Uterus (tissue), 4 donors: ENCODE results near the gene GDPGP1. TPM values are rescaled to one million over a fixed set of nuclear protein-coding genes. Genes with fewer than 3 reads are reported as not detected.

Source experiments
- DNase-seq, 2 donors: peaks; one replicate each; pipeline ENCODE4 v3.0.0-alpha.2; 2019 to 2020
- H3K27ac ChIP-seq, 2 donors: fragments of 200-600 bp; sonication (generic); 1 replicate in 1 of 2; 2 replicates in 1 of 2; pipeline ENCODE4 v1.5.1; 2016 to 2018
- H3K27me3 ChIP-seq, 2 donors: fragments of 200-600 bp; sonication (generic); one replicate each; pipeline ENCODE4 v1.5.1; 2018 to 2019; ENCODE audit warnings: control low read depth in 1 of 2
- H3K36me3 ChIP-seq, 2 donors: fragments of 200-600 bp; sonication (generic); one replicate each; pipeline ENCODE4 v1.5.1; 2019; ENCODE audit warnings: control low read depth in 1 of 2
- H3K4me1 ChIP-seq, 2 donors: fragments of 200-600 bp; sonication (generic); one replicate each; pipeline ENCODE4 v1.5.1; 2018 to 2019; ENCODE audit warnings: control low read depth in 1 of 2
- H3K4me3 ChIP-seq, 2 donors: fragments of 200-600 bp; sonication (generic); 1 replicate in 1 of 2; 2 replicates in 1 of 2; pipeline ENCODE4 v1.5.1; 2018 to 2019; ENCODE audit warnings: mild to moderate bottlenecking in 1 of 2
- H3K9me3 ChIP-seq, 2 donors: fragments of 200-600 bp; sonication (generic); one replicate each; pipeline ENCODE4 v1.5.1; 2019; ENCODE audit warnings: control low read depth in 1 of 2
- POLR2A ChIP-seq, 2 donors: fragments of 450-650 bp; IDR thresholded peaks; one replicate each; pipeline ENCODE4 v1.6.1; 2016; ENCODE audit warnings: antibody characterized with exemption in 2 of 2, mild to moderate bottlenecking in 1 of 2, moderate library complexity in 1 of 2
- intact Hi-C: fragments of 100-400 bp; cut with DNase I; formaldehyde crosslinking; loops from one replicate; pipeline ENCODE4 v1.15.1; 2023; ENCODE audit warnings: low total_unique reads
- total RNA-seq, 4 donors: library from RNA; depleted of rRNA in 3 of 4; stranded (reverse); fragments of >200 nt in 3 of 4; gene quantifications; one replicate each; pipeline versions ENCODE4 v1.1.0 to v1.2.4, GENCODE V29; 2014 to 2023
- TF ChIP-seq, protein P1 (sequence below), 4 experiments: fragments of 200-600 bp in 2 of 4; fragments of 450-650 bp in 2 of 4; sonication (generic) in 2 of 4; IDR thresholded peaks; one replicate each; pipeline ENCODE4 v1.5.1; 2016 to 2019; ENCODE audit warnings: antibody characterized with exemption in 4 of 4, mild to moderate bottlenecking in 2 of 4, moderate library complexity in 1 of 4
- donor health status: DM: yes; HTN: yes; CAD: no.

The GDPGP1 gene
- total RNA-seq, 4 donors from 2014 or later, result under 0.01 to 15.0 (median 4.0) TPM

DNA sequence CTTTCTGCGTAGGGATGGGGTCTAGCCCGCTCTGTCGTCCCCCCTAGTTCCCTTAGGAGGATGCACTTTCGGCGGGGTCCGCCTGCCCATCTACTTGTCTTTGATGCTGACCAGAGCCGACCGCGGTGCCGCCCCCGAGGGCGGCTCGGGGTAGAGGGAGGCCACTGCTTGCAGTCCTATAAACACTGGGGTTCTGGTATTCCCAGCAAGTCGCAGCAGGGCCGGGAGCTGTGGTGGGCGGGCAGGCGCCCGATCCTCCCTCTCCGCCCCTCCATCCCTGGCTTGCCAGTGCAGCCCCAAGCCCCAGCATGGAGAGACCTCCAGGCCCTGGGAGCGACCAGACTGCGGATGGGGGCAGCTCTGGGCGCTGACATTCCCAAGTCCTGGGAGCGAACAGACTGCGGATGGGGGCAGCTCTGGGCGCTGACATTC is 32.0 kb upstream of the GDPGP1 start:
- TF ChIP-seq POLR2A (IDR thresholded peaks at IDR 0.05), result no peak
- TF ChIP-seq, protein P1, sequence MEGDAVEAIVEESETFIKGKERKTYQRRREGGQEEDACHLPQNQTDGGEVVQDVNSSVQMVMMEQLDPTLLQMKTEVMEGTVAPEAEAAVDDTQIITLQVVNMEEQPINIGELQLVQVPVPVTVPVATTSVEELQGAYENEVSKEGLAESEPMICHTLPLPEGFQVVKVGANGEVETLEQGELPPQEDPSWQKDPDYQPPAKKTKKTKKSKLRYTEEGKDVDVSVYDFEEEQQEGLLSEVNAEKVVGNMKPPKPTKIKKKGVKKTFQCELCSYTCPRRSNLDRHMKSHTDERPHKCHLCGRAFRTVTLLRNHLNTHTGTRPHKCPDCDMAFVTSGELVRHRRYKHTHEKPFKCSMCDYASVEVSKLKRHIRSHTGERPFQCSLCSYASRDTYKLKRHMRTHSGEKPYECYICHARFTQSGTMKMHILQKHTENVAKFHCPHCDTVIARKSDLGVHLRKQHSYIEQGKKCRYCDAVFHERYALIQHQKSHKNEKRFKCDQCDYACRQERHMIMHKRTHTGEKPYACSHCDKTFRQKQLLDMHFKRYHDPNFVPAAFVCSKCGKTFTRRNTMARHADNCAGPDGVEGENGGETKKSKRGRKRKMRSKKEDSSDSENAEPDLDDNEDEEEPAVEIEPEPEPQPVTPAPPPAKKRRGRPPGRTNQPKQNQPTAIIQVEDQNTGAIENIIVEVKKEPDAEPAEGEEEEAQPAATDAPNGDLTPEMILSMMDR (IDR thresholded peaks at IDR 0.05), result no peak
- intact Hi-C loops, result no loop called here
- H3K27me3 ChIP-seq, result no peaks in the 10 kb centered on the region
- DNase-seq, result no peak
- H3K36me3 ChIP-seq, result no peaks in the 10 kb centered on the region
- H3K4me1 ChIP-seq, result peaks cover 0 to 5% of the 10 kb centered on the region in 2 donors
- no peak overlapping the region for H3K27ac ChIP-seq
- no peaks in the 10 kb centered on the region for H3K9me3 ChIP-seq
- peak overlapping the region; percentile 43 to 74 for H3K4me3 ChIP-seq

GRCh38 chr15:90202929-90203328 is 31.1 kb upstream of the GDPGP1 start:
- no peak overlapping the region for H3K27ac ChIP-seq
- no peaks in the 10 kb centered on the region for H3K9me3 ChIP-seq
- intact Hi-C loops, result no loop called here
- no peak overlapping the region for H3K4me3 ChIP-seq
- no peaks in the 10 kb centered on the region for H3K27me3 ChIP-seq
- TF ChIP-seq, protein P1 (IDR thresholded peaks at IDR 0.05), result no peak
- TF ChIP-seq POLR2A (IDR thresholded peaks at IDR 0.05), result no peak
- no peaks in the 10 kb centered on the region for H3K36me3 ChIP-seq
- DNase-seq, result no peak
- peaks cover 0 to 5% of the 10 kb centered on the region in 2 donors for H3K4me1 ChIP-seq

DNA sequence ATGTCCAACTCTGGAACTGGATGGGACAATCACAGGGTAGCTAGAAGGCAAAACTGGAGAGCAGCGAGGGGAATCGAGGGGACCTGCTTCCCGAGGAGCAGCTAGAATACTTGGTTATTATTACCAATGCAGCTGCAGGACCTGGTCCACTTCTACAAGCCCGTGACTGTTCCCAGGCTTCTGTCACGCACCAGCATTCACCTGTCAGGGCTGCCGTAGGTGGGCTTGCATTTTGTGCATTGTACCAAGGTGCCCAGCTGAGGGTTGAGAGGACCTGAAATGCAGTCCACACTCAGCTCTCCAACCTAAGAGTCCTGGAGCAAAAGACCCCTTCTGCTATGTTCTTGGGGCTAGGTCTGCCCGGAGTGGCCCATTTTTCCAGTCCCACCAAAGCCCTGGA is 30.5 kb upstream of the GDPGP1 start:
- Histone ChIP-seq H3K27me3 (no peaks in the 10 kb centered on the region), H3K4me3 (no peak overlapping the region), H3K36me3 (no peaks in the 10 kb centered on the region), H3K4me1 (peaks cover 0 to 5% of the 10 kb centered on the region in 2 donors), H3K9me3 (no peaks in the 10 kb centered on the region), H3K27ac (no peak overlapping the region)
- intact Hi-C loops, result no loop called here
- TF ChIP-seq, protein P1 (IDR thresholded peaks at IDR 0.05), result no peak
- TF ChIP-seq POLR2A (IDR thresholded peaks at IDR 0.05), result no peak
- DNase-seq, result no peak

DNA sequence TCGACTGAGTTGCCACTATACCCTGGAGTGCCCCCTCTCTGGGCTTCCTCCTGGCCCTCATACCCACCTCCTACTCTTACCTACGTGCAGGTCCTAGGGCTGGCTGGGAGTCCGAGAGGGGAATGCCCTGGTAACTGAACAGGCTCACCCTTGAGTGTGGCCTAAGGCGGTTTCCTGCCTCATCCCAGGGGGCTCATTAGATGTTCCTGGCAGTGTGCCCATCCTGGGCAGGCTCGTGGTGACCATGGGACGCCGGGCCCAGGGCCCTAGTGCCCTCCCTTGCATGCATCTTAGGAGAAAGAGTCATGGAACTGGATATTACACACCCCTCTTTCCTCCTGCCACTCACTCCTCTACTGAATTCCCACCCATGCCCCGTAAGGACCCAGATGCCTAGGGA is 30.1 kb upstream of the GDPGP1 start:
- Histone ChIP-seq H3K36me3 (no peaks in the 10 kb centered on the region), H3K4me1 (peaks cover 0 to 5% of the 10 kb centered on the region in 2 donors), H3K27ac (no peak overlapping the region), H3K9me3 (no peaks in the 10 kb centered on the region), H3K27me3 (no peaks in the 10 kb centered on the region), H3K4me3 (no peak overlapping the region)
- TF ChIP-seq POLR2A (IDR thresholded peaks at IDR 0.05), result no peak
- TF ChIP-seq, protein P1 (IDR thresholded peaks at IDR 0.05), result no peak
- peak in 1 of 2 donors; percentile 43 for DNase-seq
- intact Hi-C loops, result no loop called here

DNA sequence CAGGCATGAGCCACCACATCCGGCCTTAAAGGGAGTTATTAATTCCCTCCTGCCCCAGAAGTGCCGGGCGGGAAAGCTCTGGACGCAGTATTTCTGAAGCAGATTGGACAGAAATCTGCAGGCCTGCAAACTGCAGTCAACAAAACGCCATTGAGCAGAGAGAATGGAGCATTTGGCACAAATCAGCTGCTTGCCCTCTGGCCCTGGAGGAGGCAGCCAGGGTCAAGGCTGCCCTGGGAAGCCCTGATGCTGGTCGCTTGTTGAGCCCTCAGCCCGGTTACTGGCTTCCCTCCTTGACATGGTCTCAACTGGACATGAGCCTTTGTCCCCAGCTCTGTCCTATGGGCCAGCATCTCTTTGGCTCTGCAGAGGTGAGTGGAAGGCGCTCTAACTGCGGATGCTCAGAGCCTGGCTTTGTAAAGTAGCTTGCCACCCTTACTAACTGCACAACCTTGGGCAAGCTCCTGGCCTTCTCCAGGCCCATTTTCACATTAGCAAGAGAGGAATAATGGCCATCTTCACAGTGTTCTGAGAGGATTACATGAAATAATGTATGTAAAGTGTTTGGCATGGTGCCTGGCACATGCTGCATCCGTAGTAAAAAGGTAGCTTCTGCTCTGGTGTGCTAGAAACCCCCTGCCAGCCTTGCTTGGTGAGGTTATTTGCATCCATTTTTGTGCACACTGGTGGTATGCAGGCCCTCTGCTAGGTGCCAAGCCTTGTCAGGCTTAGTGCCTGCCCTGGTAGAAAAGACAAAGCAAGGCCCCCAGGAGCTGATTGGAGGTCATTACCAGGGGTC is 28.8 kb upstream of the GDPGP1 start:
- Histone ChIP-seq H3K27me3 (no peaks in the 10 kb centered on the region), H3K4me3 (no peak overlapping the region), H3K36me3 (no peaks in the 10 kb centered on the region), H3K4me1 (peaks cover 0 to 5% of the 10 kb centered on the region in 2 donors), H3K9me3 (no peaks in the 10 kb centered on the region), H3K27ac (no peak overlapping the region)
- intact Hi-C loops, result no loop called here
- DNase-seq, result no peak
- TF ChIP-seq, protein P1 (IDR thresholded peaks at IDR 0.05), result no peak
- TF ChIP-seq POLR2A (IDR thresholded peaks at IDR 0.05), result no peak
